Right atrium auricular region (tissue), 2 donors: ENCODE results near the gene MORN5. TPM values are rescaled to one million over a fixed set of nuclear protein-coding genes. Genes with fewer than 3 reads are reported as not detected.

Experiments
- DNase-seq: peaks from one replicate; pipeline ENCODE4 v3.0.0-alpha.2; 2019; ENCODE audit warnings: low spot score
- H3K27ac ChIP-seq, 2 donors: fragments of 200-600 bp; sonication (generic); 1 replicate in 1 of 2; 2 replicates in 1 of 2; pipeline ENCODE4 v1.5.1; 2016 to 2019
- H3K27me3 ChIP-seq, 2 donors: fragments of 200-600 bp; sonication (generic); one replicate each; pipeline versions ENCODE4 v1.5.1 to v1.6.0; 2017 to 2019
- H3K36me3 ChIP-seq: fragments of 200-600 bp; sonication (generic); one replicate; pipeline ENCODE4 v1.5.1; 2016
- H3K4me1 ChIP-seq, 2 donors: fragments of 200-600 bp; sonication (generic); one replicate each; pipeline versions ENCODE4 v1.5.1 to v1.6.0; 2017 to 2019
- H3K4me3 ChIP-seq, 2 donors: fragments of 200-600 bp; sonication (generic); 1 replicate in 1 of 2; 2 replicates in 1 of 2; pipeline ENCODE4 v1.5.1; 2017 to 2019; ENCODE audit warnings: mild to moderate bottlenecking in 1 of 2, moderate library complexity in 1 of 2
- H3K9me3 ChIP-seq, 2 donors: fragments of 200-600 bp; sonication (generic); one replicate each; pipeline ENCODE4 v1.5.1; 2019
- total RNA-seq, 2 donors: library from RNA; depleted of rRNA; stranded (reverse); fragments of >200 nt; gene quantifications; one replicate each; pipeline ENCODE4 v1.1.0, GENCODE V29; 2016
- TF ChIP-seq, protein P1 (sequence below), 2 donors: fragments of 200-600 bp; sonication (generic); IDR thresholded peaks; one replicate each; pipeline ENCODE4 v1.5.1; 2019; ENCODE audit warnings: antibody characterized with exemption in 2 of 2

The MORN5 gene
- total RNA-seq, 2 donors from 2014 or later, result not detected

DNA sequence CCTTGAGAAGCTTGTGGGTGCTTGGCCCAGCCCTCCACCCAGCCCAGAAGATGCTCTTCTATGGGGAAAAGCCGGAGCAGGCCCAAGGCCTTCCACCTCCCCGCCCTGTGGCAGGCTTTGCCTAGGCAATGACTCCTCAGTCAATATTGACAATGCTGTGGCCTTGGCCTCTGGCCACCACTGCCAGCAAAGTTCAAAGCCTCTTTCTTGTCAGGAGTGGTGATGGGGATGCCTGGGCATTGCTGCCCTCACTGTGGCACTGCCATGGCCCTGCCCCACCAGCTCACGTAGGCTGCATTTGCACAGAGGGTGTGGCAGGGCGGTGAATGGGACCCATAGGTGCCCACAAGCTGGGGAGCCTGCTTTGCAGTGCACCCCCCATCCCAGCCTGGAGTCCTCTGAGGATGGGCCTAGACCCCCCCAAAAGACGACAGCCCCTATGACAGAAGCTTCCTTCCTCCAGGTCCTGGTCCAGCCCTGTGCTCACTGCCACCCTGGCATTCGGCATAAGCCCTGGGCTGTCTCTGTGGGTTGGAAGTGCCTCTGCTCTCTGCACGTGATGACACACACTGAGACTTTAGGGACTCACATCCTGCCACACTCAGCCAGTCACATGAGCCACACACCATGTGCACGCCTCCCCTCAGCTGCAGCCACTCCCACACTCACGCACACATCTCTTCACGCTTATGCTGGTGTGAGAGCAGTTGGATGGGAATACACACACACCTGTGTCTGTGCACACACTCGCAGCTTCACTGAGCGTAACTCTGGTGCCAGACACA lies 31.1 kb downstream of the MORN5 start:
- no peaks in the 10 kb centered on the region for H3K27me3 ChIP-seq
- TF ChIP-seq, protein P1, sequence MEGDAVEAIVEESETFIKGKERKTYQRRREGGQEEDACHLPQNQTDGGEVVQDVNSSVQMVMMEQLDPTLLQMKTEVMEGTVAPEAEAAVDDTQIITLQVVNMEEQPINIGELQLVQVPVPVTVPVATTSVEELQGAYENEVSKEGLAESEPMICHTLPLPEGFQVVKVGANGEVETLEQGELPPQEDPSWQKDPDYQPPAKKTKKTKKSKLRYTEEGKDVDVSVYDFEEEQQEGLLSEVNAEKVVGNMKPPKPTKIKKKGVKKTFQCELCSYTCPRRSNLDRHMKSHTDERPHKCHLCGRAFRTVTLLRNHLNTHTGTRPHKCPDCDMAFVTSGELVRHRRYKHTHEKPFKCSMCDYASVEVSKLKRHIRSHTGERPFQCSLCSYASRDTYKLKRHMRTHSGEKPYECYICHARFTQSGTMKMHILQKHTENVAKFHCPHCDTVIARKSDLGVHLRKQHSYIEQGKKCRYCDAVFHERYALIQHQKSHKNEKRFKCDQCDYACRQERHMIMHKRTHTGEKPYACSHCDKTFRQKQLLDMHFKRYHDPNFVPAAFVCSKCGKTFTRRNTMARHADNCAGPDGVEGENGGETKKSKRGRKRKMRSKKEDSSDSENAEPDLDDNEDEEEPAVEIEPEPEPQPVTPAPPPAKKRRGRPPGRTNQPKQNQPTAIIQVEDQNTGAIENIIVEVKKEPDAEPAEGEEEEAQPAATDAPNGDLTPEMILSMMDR (IDR thresholded peaks at IDR 0.05), result no peak
- no peaks in the 10 kb centered on the region for H3K9me3 ChIP-seq
- DNase-seq, result no peak
- H3K36me3 ChIP-seq, result no peaks in the 10 kb centered on the region
- no peak overlapping the region for H3K27ac ChIP-seq
- H3K4me3 ChIP-seq, result no peak overlapping the region
- H3K4me1 ChIP-seq, result no peaks in the 10 kb centered on the region

DNA sequence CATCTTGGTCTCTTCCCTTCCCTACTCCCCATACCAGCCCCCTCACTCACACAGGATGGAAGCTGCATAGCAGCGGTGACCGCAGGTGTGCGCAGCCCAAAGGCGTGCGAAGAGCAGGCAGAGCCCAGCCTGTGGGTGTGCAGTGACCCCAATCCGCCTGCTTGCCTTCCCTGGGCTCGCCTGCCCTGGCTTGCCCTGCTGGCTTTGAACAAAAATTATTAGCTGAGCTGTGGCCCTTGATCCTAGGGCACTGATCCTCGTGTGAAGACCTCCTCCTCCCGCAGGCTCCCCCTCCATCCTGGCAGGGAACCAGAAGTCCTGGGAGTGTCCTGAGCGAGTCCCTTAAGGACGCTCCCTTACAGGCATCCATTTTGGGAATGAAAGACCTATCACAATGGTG lies 31.9 kb downstream of the MORN5 start:
- TF ChIP-seq, protein P1 (IDR thresholded peaks at IDR 0.05), result no peak
- H3K27ac ChIP-seq, result no peak overlapping the region
- H3K9me3 ChIP-seq, result no peaks in the 10 kb centered on the region
- no peaks in the 10 kb centered on the region for H3K27me3 ChIP-seq
- no peaks in the 10 kb centered on the region for H3K36me3 ChIP-seq
- no peak for DNase-seq
- H3K4me3 ChIP-seq, result no peak overlapping the region
- no peaks in the 10 kb centered on the region for H3K4me1 ChIP-seq

DNA sequence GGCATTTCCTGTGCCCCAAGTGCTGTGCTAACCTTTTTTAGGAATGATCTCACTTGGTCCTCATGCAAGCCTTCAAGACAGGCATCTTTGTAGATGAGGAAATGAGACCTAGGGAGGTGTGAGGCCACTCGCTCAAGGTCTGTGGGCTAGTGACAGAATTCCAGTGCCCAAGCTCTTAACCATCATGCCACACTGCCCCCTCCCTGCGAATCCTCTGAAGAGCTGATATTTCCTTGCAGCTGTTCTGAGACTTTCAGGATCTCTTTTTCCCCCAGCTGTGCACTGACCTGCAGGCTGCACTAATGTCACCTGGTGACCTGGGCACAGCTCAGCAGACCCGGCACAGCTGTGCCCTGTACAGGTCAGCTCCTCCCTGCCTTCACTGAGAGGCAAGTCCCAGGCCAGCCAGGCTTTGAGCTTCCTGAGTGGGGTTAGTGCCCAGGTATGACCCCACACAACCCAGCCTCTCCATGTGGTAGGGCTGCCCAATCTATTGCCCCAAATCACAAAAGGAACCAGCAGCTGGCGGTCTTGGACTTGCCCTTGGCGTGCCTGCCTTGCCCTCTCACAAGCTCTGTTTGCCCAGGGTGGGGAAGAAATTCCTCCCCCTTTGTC lies 32.7 kb downstream of the MORN5 start:
- Histone ChIP-seq H3K4me3 (no peak overlapping the region), H3K36me3 (no peaks in the 10 kb centered on the region), H3K27me3 (no peaks in the 10 kb centered on the region), H3K27ac (no peak overlapping the region), H3K4me1 (no peaks in the 10 kb centered on the region), H3K9me3 (no peaks in the 10 kb centered on the region)
- no peak for DNase-seq
- TF ChIP-seq, protein P1 (IDR thresholded peaks at IDR 0.05), result no peak

DNA sequence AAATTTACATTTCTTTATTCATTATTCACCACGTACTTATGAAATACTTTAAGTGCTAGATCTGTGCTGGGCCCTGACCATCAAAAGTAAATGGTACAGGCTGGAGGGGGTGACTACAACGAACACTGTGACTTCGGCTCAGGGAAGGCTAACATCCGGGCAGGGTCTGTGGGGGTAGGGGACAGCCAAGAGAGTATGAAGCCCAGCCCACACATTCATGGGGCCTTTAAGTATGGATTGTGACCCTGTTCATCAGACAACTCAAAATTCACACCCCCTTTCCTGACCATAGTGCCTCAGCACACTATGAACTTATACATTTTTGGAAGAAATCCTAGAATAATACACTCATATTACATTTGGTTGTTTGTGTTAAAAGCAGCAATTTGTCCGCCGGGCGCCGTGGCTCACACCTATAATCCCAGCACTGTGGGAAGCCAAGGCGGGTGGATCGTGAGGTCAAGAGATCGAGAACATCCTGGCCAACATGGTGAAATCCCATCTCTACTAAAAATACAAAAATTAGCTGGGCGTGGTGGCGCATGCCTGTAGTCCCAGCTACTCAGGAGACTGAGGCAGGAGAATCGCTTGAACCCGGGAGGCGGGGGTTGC lies 33.3 kb downstream of the MORN5 start:
- H3K27ac ChIP-seq, result no peak overlapping the region
- TF ChIP-seq, protein P1 (IDR thresholded peaks at IDR 0.05), result no peak
- no peaks in the 10 kb centered on the region for H3K4me1 ChIP-seq
- H3K9me3 ChIP-seq, result no peaks in the 10 kb centered on the region
- DNase-seq, result no peak
- no peak overlapping the region for H3K4me3 ChIP-seq
- no peaks in the 10 kb centered on the region for H3K27me3 ChIP-seq
- no peaks in the 10 kb centered on the region for H3K36me3 ChIP-seq

DNA sequence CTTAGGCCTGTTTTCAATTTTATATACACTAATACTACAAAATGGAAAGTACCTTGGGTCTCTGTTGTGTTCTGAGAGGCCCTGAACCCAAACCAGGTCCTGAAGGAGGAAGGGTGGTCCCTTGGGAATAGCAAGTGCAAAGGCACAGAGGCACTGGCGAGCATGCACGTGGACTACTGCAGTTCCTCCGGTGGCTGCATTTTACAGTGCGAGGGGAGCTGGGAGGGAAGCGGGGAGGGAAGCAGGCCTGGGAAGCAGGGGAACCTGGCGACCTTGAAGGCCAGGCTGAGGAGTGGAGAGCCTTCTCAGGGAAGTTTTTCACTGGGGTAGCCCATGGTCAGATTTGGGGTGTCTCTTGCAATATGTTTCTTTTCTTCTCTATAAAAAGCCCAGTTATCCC lies 33.9 kb downstream of the MORN5 start:
- DNase-seq, result no peak
- no peak overlapping the region for H3K27ac ChIP-seq
- H3K4me1 ChIP-seq, result no peaks in the 10 kb centered on the region
- no peaks in the 10 kb centered on the region for H3K9me3 ChIP-seq
- H3K27me3 ChIP-seq, result no peaks in the 10 kb centered on the region
- no peak overlapping the region for H3K4me3 ChIP-seq
- TF ChIP-seq, protein P1 (IDR thresholded peaks at IDR 0.05), result no peak
- H3K36me3 ChIP-seq, result no peaks in the 10 kb centered on the region
